Tibial nerve (tissue), 4 donors: ENCODE results near the gene RABL3. TPM values are rescaled to one million over a fixed set of nuclear protein-coding genes. Genes with fewer than 3 reads are reported as not detected.

ENCODE experiments used
- DNase-seq, 2 donors: peaks; one replicate each; pipeline ENCODE4 v3.0.0-alpha.2; 2019; ENCODE audit warnings: low spot score in 2 of 2
- H3K27ac ChIP-seq, 4 donors: fragments of 200-600 bp; sonication (generic) in 3 of 4; one replicate each; pipeline ENCODE4 v1.5.1; 2017 to 2019; ENCODE audit warnings: mild to moderate bottlenecking in 1 of 4
- H3K27me3 ChIP-seq, 2 donors: fragments of 200-600 bp; sonication (generic) in 1 of 2; one replicate each; pipeline versions ENCODE4 v1.5.1 to v1.6.0; 2017 to 2019
- H3K36me3 ChIP-seq, 3 donors: fragments of 200-600 bp; sonication (generic); one replicate each; pipeline ENCODE4 v1.5.1; 2018 to 2019
- H3K4me1 ChIP-seq, 4 donors: fragments of 200-600 bp; sonication (generic) in 3 of 4; one replicate each; pipeline ENCODE4 v1.5.1; 2017 to 2019
- H3K4me3 ChIP-seq, 4 donors: fragments of 200-600 bp; sonication (generic) in 3 of 4; one replicate each; pipeline ENCODE4 v1.5.1; 2017 to 2019; ENCODE audit warnings: mild to moderate bottlenecking in 1 of 4, moderate library complexity in 1 of 4
- H3K9me3 ChIP-seq, 4 donors: fragments of 200-600 bp; sonication (generic) in 3 of 4; one replicate each; pipeline ENCODE4 v1.5.1; 2017 to 2019
- EP300 ChIP-seq, 2 donors: sonication (generic); formaldehyde crosslinking; IDR thresholded peaks; one replicate each; pipeline ENCODE4 v1.6.1; 2017; ENCODE audit warnings: antibody characterized with exemption in 2 of 2, mild to moderate bottlenecking in 1 of 2
- POLR2A ChIP-seq, 2 donors: fragments of 450-650 bp; IDR thresholded peaks; one replicate each; pipeline ENCODE4 v1.6.1; 2017; ENCODE audit warnings: antibody characterized with exemption in 2 of 2, mild to moderate bottlenecking in 2 of 2, moderate library complexity in 2 of 2
- WGBS, 2 donors: methylation state at CpG; one replicate each; pipeline ENCODE4 v1.1.5; 2018; 5-methylcytosine and 5-hydroxymethylcytosine counted together
- total RNA-seq, 4 donors: library from RNA; depleted of rRNA; stranded (reverse); fragments of >200 nt; gene quantifications; one replicate each; pipeline ENCODE4 v1.1.0, GENCODE V29; 2016
- TF ChIP-seq, protein P1 (sequence below), 5 experiments: fragments of 200-600 bp in 3 of 5; fragments of 450-650 bp in 2 of 5; sonication (generic) in 3 of 5; IDR thresholded peaks; one replicate each; pipeline ENCODE4 v1.5.1; 2016 to 2019; ENCODE audit warnings: antibody characterized with exemption in 5 of 5, mild to moderate bottlenecking in 3 of 5, moderate library complexity in 2 of 5

Gene RABL3
- total RNA-seq, 4 donors from 2014 or later, result 10.8 to 17.6 (median 15.0) TPM

DNA sequence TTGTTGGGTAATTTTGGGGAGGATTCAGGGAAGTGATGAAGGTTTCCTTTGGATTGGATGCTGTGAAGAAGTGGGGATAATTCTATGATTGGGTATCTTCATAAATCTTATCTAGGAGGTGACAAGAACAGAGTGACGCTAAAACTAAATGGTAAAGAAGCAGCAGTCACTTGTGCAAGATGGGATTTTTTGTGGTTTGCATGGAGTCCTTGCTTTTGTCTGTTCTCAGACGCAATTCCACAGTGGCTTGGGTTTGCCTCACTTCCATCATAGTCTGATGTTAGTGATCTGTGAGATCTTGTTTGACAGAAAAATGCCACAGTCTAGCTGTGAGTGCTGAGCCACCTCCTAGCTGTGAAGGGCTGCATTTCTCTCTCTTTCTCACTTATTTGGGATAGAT, 27.1 kb upstream of the RABL3 start:
- TF ChIP-seq POLR2A (IDR thresholded peaks at IDR 0.05), result no peak
- TF ChIP-seq, protein P1, sequence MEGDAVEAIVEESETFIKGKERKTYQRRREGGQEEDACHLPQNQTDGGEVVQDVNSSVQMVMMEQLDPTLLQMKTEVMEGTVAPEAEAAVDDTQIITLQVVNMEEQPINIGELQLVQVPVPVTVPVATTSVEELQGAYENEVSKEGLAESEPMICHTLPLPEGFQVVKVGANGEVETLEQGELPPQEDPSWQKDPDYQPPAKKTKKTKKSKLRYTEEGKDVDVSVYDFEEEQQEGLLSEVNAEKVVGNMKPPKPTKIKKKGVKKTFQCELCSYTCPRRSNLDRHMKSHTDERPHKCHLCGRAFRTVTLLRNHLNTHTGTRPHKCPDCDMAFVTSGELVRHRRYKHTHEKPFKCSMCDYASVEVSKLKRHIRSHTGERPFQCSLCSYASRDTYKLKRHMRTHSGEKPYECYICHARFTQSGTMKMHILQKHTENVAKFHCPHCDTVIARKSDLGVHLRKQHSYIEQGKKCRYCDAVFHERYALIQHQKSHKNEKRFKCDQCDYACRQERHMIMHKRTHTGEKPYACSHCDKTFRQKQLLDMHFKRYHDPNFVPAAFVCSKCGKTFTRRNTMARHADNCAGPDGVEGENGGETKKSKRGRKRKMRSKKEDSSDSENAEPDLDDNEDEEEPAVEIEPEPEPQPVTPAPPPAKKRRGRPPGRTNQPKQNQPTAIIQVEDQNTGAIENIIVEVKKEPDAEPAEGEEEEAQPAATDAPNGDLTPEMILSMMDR (IDR thresholded peaks at IDR 0.05), result no peak
- TF ChIP-seq EP300 (IDR thresholded peaks at IDR 0.05), result no peak
- H3K27ac ChIP-seq, result no peak overlapping the region
- 93 to 95% methylated on average over 2 of the region's 2 CpGs for WGBS, 2 donors
- H3K4me1 ChIP-seq, result peaks cover 0 to 15% (median 3%) of the 10 kb centered on the region in 4 donors
- H3K4me3 ChIP-seq, result no peak overlapping the region
- no peaks in the 10 kb centered on the region for H3K9me3 ChIP-seq
- DNase-seq, result no peak
- peaks cover 0 to 4% (median 0%) of the 10 kb centered on the region in 3 donors for H3K36me3 ChIP-seq
- no peaks in the 10 kb centered on the region for H3K27me3 ChIP-seq

DNA sequence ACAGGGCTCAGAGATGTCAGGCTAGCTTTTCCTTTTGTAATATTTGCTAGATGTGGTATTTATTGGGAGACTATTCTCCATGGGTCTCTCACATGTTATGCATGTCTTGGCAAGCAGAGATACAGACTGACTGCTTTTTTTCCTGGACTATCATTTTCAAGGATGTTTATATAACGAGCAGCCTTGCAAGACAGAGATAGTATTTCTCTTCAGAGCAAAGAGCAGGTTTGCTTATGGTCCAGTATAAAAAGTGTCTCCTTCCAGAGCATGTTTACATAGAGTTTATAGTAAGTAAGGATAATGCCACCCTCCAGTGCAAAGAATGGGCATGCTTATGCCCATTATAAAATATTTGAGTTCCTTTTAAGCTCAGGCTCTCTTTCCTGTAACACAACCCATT, 24.8 kb upstream of the RABL3 start:
- Histone ChIP-seq H3K9me3 (no peaks in the 10 kb centered on the region), H3K36me3 (no peaks in the 10 kb centered on the region), H3K27me3 (no peaks in the 10 kb centered on the region), H3K4me1 (peaks cover 0 to 15% (median 3%) of the 10 kb centered on the region in 4 donors), H3K27ac (no peak overlapping the region), H3K4me3 (no peak overlapping the region)
- DNase-seq, result no peak
- 39 to 47% methylated on average over 1 of the region's 1 CpG for WGBS, 2 donors
- TF ChIP-seq EP300 (IDR thresholded peaks at IDR 0.05) (no peak), POLR2A (IDR thresholded peaks at IDR 0.05) (no peak)
- TF ChIP-seq, protein P1 (IDR thresholded peaks at IDR 0.05), result no peak

DNA sequence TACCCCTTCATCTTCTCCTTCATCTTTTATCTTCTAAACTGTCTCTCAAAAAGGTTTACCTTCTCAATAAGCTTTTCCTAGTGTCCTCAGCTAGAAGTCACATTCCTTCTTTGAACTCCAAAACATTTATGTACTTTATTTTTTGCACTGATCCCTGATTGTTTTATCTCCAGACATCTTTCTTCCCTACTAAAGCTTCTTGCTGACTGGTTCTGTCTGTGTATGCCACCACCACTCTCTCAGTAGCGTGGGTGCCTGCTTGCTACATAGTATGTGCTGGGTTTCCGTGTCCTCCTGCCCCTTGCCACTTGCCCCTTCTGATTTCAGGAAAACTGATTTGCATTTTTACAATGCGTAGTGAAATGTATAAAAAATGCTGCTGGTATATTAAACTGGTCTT, 24.3 kb upstream of the RABL3 start:
- Histone ChIP-seq H3K27me3 (no peaks in the 10 kb centered on the region), H3K27ac (no peak overlapping the region), H3K4me3 (no peak overlapping the region), H3K4me1 (peaks cover 0 to 15% (median 3%) of the 10 kb centered on the region in 4 donors), H3K9me3 (no peaks in the 10 kb centered on the region), H3K36me3 (no peaks in the 10 kb centered on the region)
- WGBS, 2 donors, result 55 to 61% methylated on average over 3 of the region's 3 CpGs
- TF ChIP-seq POLR2A (IDR thresholded peaks at IDR 0.05) (no peak), EP300 (IDR thresholded peaks at IDR 0.05) (no peak)
- TF ChIP-seq, protein P1 (IDR thresholded peaks at IDR 0.05), result no peak
- DNase-seq, result no peak

DNA sequence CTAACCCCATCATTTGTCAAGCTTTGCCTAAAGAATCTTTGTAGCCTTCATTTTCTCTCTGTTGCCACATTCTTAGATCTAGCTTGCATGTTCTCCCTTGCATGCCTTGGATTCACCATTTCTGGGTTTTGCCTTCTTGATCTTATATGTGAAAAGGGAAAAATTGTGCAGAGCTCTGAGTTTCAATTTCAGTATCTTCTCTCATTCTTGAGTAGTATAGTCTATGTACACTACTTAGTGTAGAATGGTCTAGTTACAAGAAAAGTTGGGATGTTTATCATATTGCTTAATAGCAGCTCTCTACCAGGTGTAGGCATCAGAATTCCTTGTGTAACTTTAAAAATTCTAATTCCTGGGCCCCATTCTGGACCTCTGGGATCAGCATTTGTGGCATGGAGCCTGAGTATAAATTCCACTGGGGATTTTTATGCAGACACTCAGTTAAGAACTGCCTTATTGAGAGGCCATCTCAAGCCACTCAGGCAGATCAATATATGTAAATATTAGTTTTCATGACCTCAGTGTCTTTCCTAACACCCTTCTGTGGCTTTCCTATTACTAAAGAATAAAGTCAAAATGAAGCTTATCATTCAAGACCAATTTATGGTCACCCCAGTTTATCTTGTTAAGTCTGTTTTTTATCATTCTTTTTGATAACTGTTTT, 23.6 kb upstream of the RABL3 start:
- Histone ChIP-seq H3K27me3 (no peaks in the 10 kb centered on the region), H3K4me1 (peaks cover 0 to 15% (median 3%) of the 10 kb centered on the region in 4 donors), H3K27ac (no peak overlapping the region), H3K36me3 (no peaks in the 10 kb centered on the region), H3K4me3 (no peak overlapping the region), H3K9me3 (no peaks in the 10 kb centered on the region)
- DNase-seq, result no peak
- TF ChIP-seq POLR2A (IDR thresholded peaks at IDR 0.05), result no peak
- TF ChIP-seq, protein P1 (IDR thresholded peaks at IDR 0.05), result no peak
- no peak for TF ChIP-seq EP300 (IDR thresholded peaks at IDR 0.05)

DNA sequence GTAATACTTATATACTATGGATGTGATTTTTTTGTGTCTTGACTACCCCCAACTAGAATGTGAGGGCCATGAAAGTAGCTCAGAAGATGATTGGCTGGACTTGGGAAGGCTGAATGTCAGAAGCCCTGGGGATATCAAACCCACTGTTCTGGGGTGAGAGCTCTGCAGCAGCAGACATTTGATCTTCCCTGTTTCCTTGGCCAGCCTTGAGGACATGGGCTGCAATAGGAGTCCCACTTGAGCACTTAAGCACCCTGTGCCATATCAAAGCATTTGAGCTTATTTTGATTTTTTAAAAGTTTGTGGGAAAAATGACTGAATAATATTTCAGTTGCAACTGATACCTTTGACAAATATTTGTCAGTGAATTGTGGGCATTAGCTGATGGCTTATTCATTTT, 21.9 kb upstream of the RABL3 start:
- no peak overlapping the region for H3K27ac ChIP-seq
- peaks cover 0 to 15% (median 3%) of the 10 kb centered on the region in 4 donors for H3K4me1 ChIP-seq
- no peak for DNase-seq
- no peaks in the 10 kb centered on the region for H3K27me3 ChIP-seq
- H3K4me3 ChIP-seq, result no peak overlapping the region
- no peaks in the 10 kb centered on the region for H3K36me3 ChIP-seq
- TF ChIP-seq, protein P1 (IDR thresholded peaks at IDR 0.05), result no peak
- no peak for TF ChIP-seq EP300 (IDR thresholded peaks at IDR 0.05)
- no peak for TF ChIP-seq POLR2A (IDR thresholded peaks at IDR 0.05)
- no peaks in the 10 kb centered on the region for H3K9me3 ChIP-seq
